ENCODE results near the gene ABCC8.

Gene ABCC8

GRCh38 chr11:17486646-17487045, 10.0 kb upstream of the ABCC8 start:
- Histone ChIP-seq H3K4me1 (ENCODE audit: insufficient read depth, low read length, severe bottlenecking) (no peaks in the 10 kb centered on the region), H3K27me3 (ENCODE audit: insufficient read depth, low read length) (no peaks in the 10 kb centered on the region), H3K36me3 (ENCODE audit: insufficient read depth, low read length) (no peaks in the 10 kb centered on the region), H3K9me3 (ENCODE audit: low read length) (no peaks in the 10 kb centered on the region), H3K4me2 (ENCODE audit: low read length) (no peak overlapping the region), H3F3A (ENCODE audit: insufficient read depth, low read length) (no peaks in the 10 kb centered on the region), H3K9me2 (ENCODE audit: low read depth, low read length) (no peaks in the 10 kb centered on the region), H3K9ac (ENCODE audit: low read length) (no peak overlapping the region), H3K79me2 (ENCODE audit: insufficient read depth, low read length) (no peaks in the 10 kb centered on the region), H3K4me3 (ENCODE audit: low read depth, low read length, poor library complexity, severe bottlenecking) (no peak overlapping the region), H3K27ac (ENCODE audit: low read depth, low read length, poor library complexity, severe bottlenecking) (no peak overlapping the region), H4K20me1 (ENCODE audit: insufficient read depth, low read length) (no peaks in the 10 kb centered on the region), H2AFZ (ENCODE audit: low read length) (no peak overlapping the region)
- TF ChIP-seq EZH2 (IDR thresholded peaks at IDR 0.05; ENCODE audit: borderline replicate concordance, low read length) (no peak), CTCF (IDR thresholded peaks at IDR 0.05; ENCODE audit: low read length) (no peak)

- H3K9ac ChIP-seq (ENCODE audit: low read length): no peak overlapping the region
- no peaks in the 10 kb centered on the region for H3K36me3 ChIP-seq (ENCODE audit: insufficient read depth, low read length)
- TF ChIP-seq EZH2 (IDR thresholded peaks at IDR 0.05; ENCODE audit: borderline replicate concordance, low read length) (no peak), CTCF (IDR thresholded peaks at IDR 0.05; ENCODE audit: low read length) (no peak)
- H3K4me3 ChIP-seq (ENCODE audit: low read depth, low read length, poor library complexity, severe bottlenecking): no peak overlapping the region
- H3K27me3 ChIP-seq (ENCODE audit: insufficient read depth, low read length): no peaks in the 10 kb centered on the region
- H3K4me1 ChIP-seq (ENCODE audit: insufficient read depth, low read length, severe bottlenecking): no peaks in the 10 kb centered on the region
- H3K79me2 ChIP-seq (ENCODE audit: insufficient read depth, low read length): no peaks in the 10 kb centered on the region
- H3K9me2 ChIP-seq (ENCODE audit: low read depth, low read length): no peaks in the 10 kb centered on the region
- H3K9me3 ChIP-seq (ENCODE audit: low read length): no peaks in the 10 kb centered on the region
- H2AFZ ChIP-seq (ENCODE audit: low read length): no peak overlapping the region
- no peaks in the 10 kb centered on the region for H4K20me1 ChIP-seq (ENCODE audit: insufficient read depth, low read length)
- H3K27ac ChIP-seq (ENCODE audit: low read depth, low read length, poor library complexity, severe bottlenecking): no peak overlapping the region
- no peak overlapping the region for H3K4me2 ChIP-seq (ENCODE audit: low read length)
- H3F3A ChIP-seq (ENCODE audit: insufficient read depth, low read length): no peaks in the 10 kb centered on the region
These were observed 6.9 kb upstream of the ABCC8 start for GRCh38 chr11:17483505-17483904.

- Histone ChIP-seq H3K9ac (ENCODE audit: low read length) (no peak overlapping the region), H3F3A (ENCODE audit: insufficient read depth, low read length) (no peaks in the 10 kb centered on the region), H3K9me2 (ENCODE audit: low read depth, low read length) (no peaks in the 10 kb centered on the region), H3K9me3 (ENCODE audit: low read length) (no peaks in the 10 kb centered on the region), H4K20me1 (ENCODE audit: insufficient read depth, low read length) (no peaks in the 10 kb centered on the region), H3K36me3 (ENCODE audit: insufficient read depth, low read length) (no peaks in the 10 kb centered on the region), H3K4me1 (ENCODE audit: insufficient read depth, low read length, severe bottlenecking) (no peaks in the 10 kb centered on the region), H3K79me2 (ENCODE audit: insufficient read depth, low read length) (no peaks in the 10 kb centered on the region), H3K27me3 (ENCODE audit: insufficient read depth, low read length) (no peaks in the 10 kb centered on the region), H3K4me2 (ENCODE audit: low read length) (no peak overlapping the region), H2AFZ (ENCODE audit: low read length) (no peak overlapping the region), H3K27ac (ENCODE audit: low read depth, low read length, poor library complexity, severe bottlenecking) (no peak overlapping the region), H3K4me3 (ENCODE audit: low read depth, low read length, poor library complexity, severe bottlenecking) (no peak overlapping the region)
- no peak for TF ChIP-seq EZH2 (IDR thresholded peaks at IDR 0.05; ENCODE audit: borderline replicate concordance, low read length)
These were observed 5.3 kb upstream of the ABCC8 start for GRCh38 chr11:17481905-17482304.

Measured in OCI-LY1 (cell line).